ENCODE data around the gene DOK3.

Gene DOK3

DNA sequence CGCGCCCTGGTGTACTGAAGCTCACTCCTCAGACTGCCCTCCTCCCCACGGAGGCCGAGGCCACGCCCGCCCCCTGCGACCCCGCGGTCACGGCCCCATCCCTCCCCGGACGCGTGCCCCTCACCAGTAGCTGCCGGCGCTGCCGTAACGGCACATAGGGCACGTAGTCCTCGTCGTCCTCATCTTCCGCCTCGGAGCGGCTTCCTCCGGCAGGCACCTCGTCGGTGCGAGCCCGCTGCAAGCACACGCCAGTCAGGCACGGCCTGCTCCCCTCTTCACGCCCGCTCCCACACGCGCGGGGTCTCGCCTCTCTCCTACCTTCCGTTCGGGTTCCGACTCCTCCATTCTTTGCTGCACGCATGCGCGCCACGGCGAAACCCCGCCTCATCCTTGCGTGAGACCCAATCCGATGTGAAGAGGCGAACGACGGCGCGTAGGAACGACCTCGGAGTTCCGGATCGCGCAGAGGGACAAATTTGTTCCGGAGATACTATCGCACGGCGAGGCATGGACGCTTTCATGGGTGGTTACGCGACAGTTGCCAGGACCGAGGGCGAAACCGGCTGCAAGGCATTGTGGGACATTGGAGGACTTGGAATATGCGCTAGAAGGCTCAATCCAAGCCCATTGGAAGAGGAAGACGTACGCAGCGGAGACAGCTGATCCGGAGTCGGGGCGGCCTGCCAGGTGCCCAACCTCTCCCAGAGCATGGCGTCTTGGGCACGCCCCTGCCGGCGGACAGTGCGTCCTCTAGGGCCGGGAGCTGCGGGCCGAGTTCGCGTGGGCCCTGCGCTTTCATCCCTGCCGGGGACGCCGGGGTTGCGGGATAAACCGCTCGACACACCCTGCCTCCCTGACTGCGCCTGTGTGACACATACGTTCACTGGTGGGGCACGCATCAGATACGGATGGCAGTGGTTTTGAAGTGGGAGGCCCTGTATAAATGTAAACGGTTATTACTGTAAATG is 7.3 kb upstream of the DOK3 start, which contains the start of gene DDX41:
Gene DDX41, minus strand, starts transcription at position 361 of the 968 bp plus-strand sequence. Its CDS starts 16 bp downstream, at position 345.
- DNase-seq (peak; percentile 96), ATAC-seq (ENCODE audit: insufficient read depth, low read depth) (peak; percentile 86)
- no peak for TF ChIP-seq EZH2 (IDR thresholded peaks at IDR 0.05; ENCODE audit: borderline replicate concordance, low read depth, low read length, severe bottlenecking)
- TF ChIP-seq, protein P1, sequence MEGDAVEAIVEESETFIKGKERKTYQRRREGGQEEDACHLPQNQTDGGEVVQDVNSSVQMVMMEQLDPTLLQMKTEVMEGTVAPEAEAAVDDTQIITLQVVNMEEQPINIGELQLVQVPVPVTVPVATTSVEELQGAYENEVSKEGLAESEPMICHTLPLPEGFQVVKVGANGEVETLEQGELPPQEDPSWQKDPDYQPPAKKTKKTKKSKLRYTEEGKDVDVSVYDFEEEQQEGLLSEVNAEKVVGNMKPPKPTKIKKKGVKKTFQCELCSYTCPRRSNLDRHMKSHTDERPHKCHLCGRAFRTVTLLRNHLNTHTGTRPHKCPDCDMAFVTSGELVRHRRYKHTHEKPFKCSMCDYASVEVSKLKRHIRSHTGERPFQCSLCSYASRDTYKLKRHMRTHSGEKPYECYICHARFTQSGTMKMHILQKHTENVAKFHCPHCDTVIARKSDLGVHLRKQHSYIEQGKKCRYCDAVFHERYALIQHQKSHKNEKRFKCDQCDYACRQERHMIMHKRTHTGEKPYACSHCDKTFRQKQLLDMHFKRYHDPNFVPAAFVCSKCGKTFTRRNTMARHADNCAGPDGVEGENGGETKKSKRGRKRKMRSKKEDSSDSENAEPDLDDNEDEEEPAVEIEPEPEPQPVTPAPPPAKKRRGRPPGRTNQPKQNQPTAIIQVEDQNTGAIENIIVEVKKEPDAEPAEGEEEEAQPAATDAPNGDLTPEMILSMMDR (IDR thresholded peaks at IDR 0.05; ENCODE audit: borderline replicate concordance, extremely low read depth, low read length, poor library complexity, severe bottlenecking) = peak; percentile 9
- peaks cover 24% of the 10 kb centered on the region for H4K20me1 ChIP-seq (ENCODE audit: insufficient read depth, low read length)
- H3K9me3 ChIP-seq (ENCODE audit: insufficient read depth, low read length, severe bottlenecking) = no peaks in the 10 kb centered on the region
- H3K9ac ChIP-seq (ENCODE audit: low read depth, low read length) = peak within 1 kb of the TSS; percentile 66
- H3K27me3 ChIP-seq (ENCODE audit: insufficient read depth, low read length, poor library complexity) = no peaks in the 10 kb centered on the region
- H3K4me2 ChIP-seq (ENCODE audit: insufficient read depth, low read length) = peak within 1 kb of the TSS; percentile 88
- H3K4me1 ChIP-seq (ENCODE audit: insufficient read depth, low read length) = peaks cover 47% of the 10 kb centered on the region
- peaks cover 70% of the 10 kb centered on the region for H3K36me3 ChIP-seq (ENCODE audit: insufficient read depth, low read length)
- H3K79me2 ChIP-seq (ENCODE audit: insufficient read depth, low read length) = peaks cover 36% of the 10 kb centered on the region
- peak within 1 kb of the TSS; percentile 83 for H3K27ac ChIP-seq (ENCODE audit: low read length)
- H2AFZ ChIP-seq (ENCODE audit: low read depth, low read length) = peak within 1 kb of the TSS; percentile 94
- peak within 1 kb of the TSS; percentile 60 to 77 for H3K4me3 ChIP-seq (ENCODE audit: low read depth in 1 of 2, low read length in 2 of 2)

DNA sequence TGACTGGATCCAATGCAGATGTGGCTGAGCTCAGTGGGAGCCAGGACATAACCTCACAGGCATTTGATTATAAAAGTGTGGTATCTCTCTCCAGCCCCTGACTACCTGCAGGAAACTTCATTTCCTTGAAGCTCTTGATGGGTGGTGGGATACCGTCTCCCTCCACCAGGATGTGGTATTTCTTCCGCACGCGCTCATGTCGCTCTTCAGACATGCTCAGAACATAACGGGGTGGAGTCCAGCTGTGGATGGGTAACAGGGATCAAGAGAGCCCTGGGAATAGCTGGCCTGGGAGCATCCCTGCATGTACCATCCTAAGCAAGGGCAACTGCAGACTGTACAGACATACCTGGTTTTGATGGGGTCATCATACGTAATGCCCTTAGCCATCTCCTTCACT is 6.0 kb upstream of the DOK3 start:
- H2AFZ ChIP-seq (ENCODE audit: low read depth, low read length) = no peak overlapping the region
- H3K79me2 ChIP-seq (ENCODE audit: insufficient read depth, low read length) = peaks cover 36% of the 10 kb centered on the region
- DNase-seq = no peak
- no peaks in the 10 kb centered on the region for H3K27me3 ChIP-seq (ENCODE audit: insufficient read depth, low read length, poor library complexity)
- peaks cover 47% of the 10 kb centered on the region for H3K4me1 ChIP-seq (ENCODE audit: insufficient read depth, low read length)
- H4K20me1 ChIP-seq (ENCODE audit: insufficient read depth, low read length) = peaks cover 28% of the 10 kb centered on the region
- peak overlapping the region; percentile 60 to 77 for H3K4me3 ChIP-seq (ENCODE audit: low read depth in 1 of 2, low read length in 2 of 2)
- peaks cover 71% of the 10 kb centered on the region for H3K36me3 ChIP-seq (ENCODE audit: insufficient read depth, low read length)
- peak overlapping the region; percentile 66 for H3K9ac ChIP-seq (ENCODE audit: low read depth, low read length)
- peak overlapping the region; percentile 88 for H3K4me2 ChIP-seq (ENCODE audit: insufficient read depth, low read length)
- TF ChIP-seq EZH2 (IDR thresholded peaks at IDR 0.05; ENCODE audit: borderline replicate concordance, low read depth, low read length, severe bottlenecking) = no peak
- TF ChIP-seq, protein P1 (IDR thresholded peaks at IDR 0.05; ENCODE audit: borderline replicate concordance, extremely low read depth, low read length, poor library complexity, severe bottlenecking) = no peak
- H3K9me3 ChIP-seq (ENCODE audit: insufficient read depth, low read length, severe bottlenecking) = no peaks in the 10 kb centered on the region
- ATAC-seq (ENCODE audit: insufficient read depth, low read depth) = no peak
- peak overlapping the region; percentile 83 for H3K27ac ChIP-seq (ENCODE audit: low read length)

DNA sequence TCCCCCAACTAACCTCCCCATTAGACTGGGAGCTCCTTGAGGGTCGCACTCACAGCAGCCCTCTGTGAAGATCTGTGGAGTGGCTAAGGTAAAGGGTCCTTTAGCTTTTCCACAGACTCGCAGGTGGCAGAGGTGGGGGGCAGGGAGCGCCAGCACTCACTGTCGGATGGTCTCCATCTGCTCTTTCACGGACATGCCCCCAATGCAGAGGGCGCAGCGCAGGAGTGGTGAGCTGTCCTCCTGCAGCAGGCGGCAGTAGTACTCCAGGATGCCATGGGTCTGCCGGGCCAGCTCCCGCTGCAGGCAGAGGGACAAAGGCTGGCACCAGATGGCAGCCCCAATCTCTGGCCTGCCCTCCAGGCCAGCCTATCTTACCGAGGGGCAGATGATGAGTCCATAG is 4.9 kb upstream of the DOK3 start:
- Histone ChIP-seq H3K79me2 (ENCODE audit: insufficient read depth, low read length) (peaks cover 33% of the 10 kb centered on the region), H3K27me3 (ENCODE audit: insufficient read depth, low read length, poor library complexity) (no peaks in the 10 kb centered on the region), H4K20me1 (ENCODE audit: insufficient read depth, low read length) (peaks cover 28% of the 10 kb centered on the region), H3K36me3 (ENCODE audit: insufficient read depth, low read length) (peaks cover 68% of the 10 kb centered on the region), H3K4me1 (ENCODE audit: insufficient read depth, low read length) (peaks cover 36% of the 10 kb centered on the region), H3K9me3 (ENCODE audit: insufficient read depth, low read length, severe bottlenecking) (no peaks in the 10 kb centered on the region), H3K27ac (ENCODE audit: low read length) (no peak overlapping the region), H3K4me2 (ENCODE audit: insufficient read depth, low read length) (peak overlapping the region; percentile 88), H3K4me3 (ENCODE audit: low read depth in 1 of 2, low read length in 2 of 2) (peak overlapping the region in 1 of 2 experiments; percentile 23; a peak in 1 of 4 replicates), H2AFZ (ENCODE audit: low read depth, low read length) (no peak overlapping the region), H3K9ac (ENCODE audit: low read depth, low read length) (peak overlapping the region; percentile 11; the same call in 1 of the 2 replicates)
- no peak for TF ChIP-seq EZH2 (IDR thresholded peaks at IDR 0.05; ENCODE audit: borderline replicate concordance, low read depth, low read length, severe bottlenecking)
- TF ChIP-seq, protein P1 (IDR thresholded peaks at IDR 0.05; ENCODE audit: borderline replicate concordance, extremely low read depth, low read length, poor library complexity, severe bottlenecking) = no peak
- ATAC-seq (ENCODE audit: insufficient read depth, low read depth) (no peak), DNase-seq (no peak)

Data from DND-41 (cell line).